HepG2 (cell line): ENCODE results near the gene LAMTOR2. TPM values are rescaled to one million over a fixed set of nuclear protein-coding genes. Genes with fewer than 3 reads are reported as not detected.

Experiments used
- ARID2 ChIP-seq: sonication (generic); formaldehyde crosslinking; IDR thresholded peaks from 2 replicates; pipeline ENCODE4 v1.8.1; 2022; ENCODE audit warnings: mild to moderate bottlenecking, missing genetic modification reagents, borderline replicate concordance
- ERF ChIP-seq: IDR thresholded peaks from 2 replicates; pipeline ENCODE4 v1.6.1; 2018; ENCODE audit warnings: missing biosample characterization, missing genetic modification reagents
- FIP1L1 ChIP-seq: fragments of 200-400 bp; formaldehyde crosslinking; IDR thresholded peaks from 2 replicates; pipeline ENCODE4 v1.6.1; 2018; ENCODE audit warnings: low read depth, mild to moderate bottlenecking, low read length, moderate library complexity, borderline replicate concordance; ENCODE audit not compliant: insufficient read depth
- HOXA9 ChIP-seq: sonication (generic); formaldehyde crosslinking; IDR thresholded peaks from 2 replicates; pipeline ENCODE4 v1.8.1; 2022; ENCODE audit warnings: missing genetic modification reagents, mild to moderate bottlenecking, moderate library complexity, borderline replicate concordance
- KLF6 ChIP-seq: IDR thresholded peaks from 2 replicates; pipeline ENCODE4 v1.8.0; 2016; ENCODE audit warnings: missing biosample characterization, missing genetic modification reagents
- NPAS2 ChIP-seq: sonication (generic); formaldehyde crosslinking; IDR thresholded peaks from 2 replicates; pipeline ENCODE4 v1.8.0; 2022; ENCODE audit warnings: mild to moderate bottlenecking, missing genetic modification reagents, borderline replicate concordance
- PHB2 ChIP-seq: fragments of 450-650 bp; IDR thresholded peaks from 2 replicates; pipeline ENCODE4 v1.6.1; 2018; ENCODE audit not compliant: partially characterized antibody
- ZNF382 ChIP-seq: sonication (generic); formaldehyde crosslinking; IDR thresholded peaks from 2 replicates; pipeline ENCODE4 v1.5.0; 2020; ENCODE audit warnings: missing genetic modification reagents, mild to moderate bottlenecking, borderline replicate concordance
- ZNF383 ChIP-seq: sonication (generic); formaldehyde crosslinking; IDR thresholded peaks from 2 replicates; pipeline ENCODE4 v1.4.0; 2020; ENCODE audit warnings: missing genetic modification reagents, mild to moderate bottlenecking, borderline replicate concordance
- ZNF616 ChIP-seq: sonication (generic); formaldehyde crosslinking; IDR thresholded peaks from 2 replicates; pipeline ENCODE4 v1.5.0; 2020; ENCODE audit warnings: low read depth, mild to moderate bottlenecking, missing genetic modification reagents
- ZNF678 ChIP-seq: sonication (generic); formaldehyde crosslinking; IDR thresholded peaks from 2 replicates; pipeline ENCODE4 v1.4.0; 2020; ENCODE audit warnings: mild to moderate bottlenecking, missing genetic modification reagents
- polyA plus RNA-seq, 8 experiments: library from polyadenylated mRNA; depleted of rRNA in 3 of 8; stranded (reverse) in 7 of 8; unstranded in 1 of 8; fragments of >200 nt; fragmentation: Illumina TruSeq in 4 of 8; extraction: Trizol in 4 of 8; gene quantifications; 2 replicates each; pipeline versions ENCODE4 v1.2.1 to v1.2.3, GENCODE V29; 2011 to 2016; ENCODE audit warnings: low read depth in 4 of 8, missing spikeins in 1 of 8, mixed read lengths in 1 of 8; ENCODE audit not compliant: insufficient read depth in 1 of 8
- total RNA-seq, 5 experiments: library from RNA; depleted of rRNA; stranded (reverse); fragments of >200 nt; fragmentation: Illumina TruSeq; extraction: Trizol; gene quantifications; 2 replicates each; pipeline ENCODE4 v1.2.3, GENCODE V29; 2016; ENCODE audit warnings: low read depth in 1 of 5
- TF ChIP-seq, protein P1 (sequence below): sonication (generic); formaldehyde crosslinking; IDR thresholded peaks from 2 replicates; pipeline ENCODE4 v1.5.1; 2020; ENCODE audit warnings: missing genetic modification reagents, mild to moderate bottlenecking, borderline replicate concordance
- TF ChIP-seq, protein P2 (sequence below): sonication (generic); formaldehyde crosslinking; IDR thresholded peaks from 2 replicates; pipeline ENCODE4 v1.8.1; 2023; ENCODE audit warnings: mild to moderate bottlenecking, inconsistent platforms, moderate library complexity, missing genetic modification reagents, borderline replicate concordance
- TF ChIP-seq, protein P3 (sequence below): sonication (generic); formaldehyde crosslinking; IDR thresholded peaks from 2 replicates; pipeline ENCODE4 v1.4.0; 2020; ENCODE audit warnings: missing genetic modification reagents
- TF ChIP-seq, protein P4 (sequence below): fragments of 450-650 bp; IDR thresholded peaks from 2 replicates; pipeline ENCODE4 v1.6.1; 2017; ENCODE audit warnings: mild to moderate bottlenecking
- TF ChIP-seq, protein P5 (sequence below): IDR thresholded peaks from 2 replicates; pipeline ENCODE4 v1.6.1; 2016
- TF ChIP-seq, protein P6 (sequence below): sonication (generic); formaldehyde crosslinking; conservative IDR thresholded peaks from 2 replicates; pipeline ENCODE4 v1.8.0; 2022; ENCODE audit warnings: low read depth, missing genetic modification reagents

Gene LAMTOR2
- total and polyA plus RNA-seq, 2 of the 13 experiments (the other 11 are each of a cell fraction or from before 2014, with no cell fraction given), result 36.5 to 66.4 TPM

DNA sequence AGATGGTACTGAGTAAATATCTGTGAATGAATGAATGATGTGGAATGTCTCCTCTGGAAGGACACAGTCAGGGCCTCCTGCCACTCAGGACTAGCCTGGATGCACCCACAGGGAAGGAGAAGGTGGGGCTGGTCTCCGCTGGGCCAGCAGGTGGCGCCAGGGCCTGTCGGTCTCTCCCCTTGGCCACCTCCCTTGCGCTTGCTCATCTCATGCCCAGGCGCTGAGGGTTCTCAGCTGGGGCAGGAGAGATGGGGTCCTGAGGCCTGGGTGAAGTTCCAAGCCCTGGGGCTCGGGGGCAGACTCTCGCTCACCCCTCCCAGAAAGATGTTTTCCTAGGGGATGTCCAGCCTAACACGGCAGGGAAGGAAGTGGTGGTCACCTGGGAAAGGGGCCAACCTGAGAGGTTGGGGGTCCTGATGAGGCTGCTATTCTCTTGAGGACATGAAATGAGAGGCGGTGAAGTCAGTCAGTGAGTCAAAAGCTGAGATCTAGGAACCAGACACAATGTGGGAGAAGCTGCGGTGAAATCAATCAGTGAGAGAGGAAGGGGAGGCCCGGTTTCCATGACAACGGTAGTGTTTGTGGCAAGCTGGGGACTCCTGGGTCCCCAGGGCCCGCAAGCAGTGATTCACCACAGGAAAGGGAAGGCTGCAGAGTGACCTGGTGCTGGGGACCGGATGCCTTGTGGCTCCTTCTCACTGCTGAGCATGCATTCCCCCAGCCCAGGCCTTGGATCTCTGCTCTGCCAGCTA lies 42.2 kb downstream of the LAMTOR2 start (continued):
- TF ChIP-seq, protein P1, sequence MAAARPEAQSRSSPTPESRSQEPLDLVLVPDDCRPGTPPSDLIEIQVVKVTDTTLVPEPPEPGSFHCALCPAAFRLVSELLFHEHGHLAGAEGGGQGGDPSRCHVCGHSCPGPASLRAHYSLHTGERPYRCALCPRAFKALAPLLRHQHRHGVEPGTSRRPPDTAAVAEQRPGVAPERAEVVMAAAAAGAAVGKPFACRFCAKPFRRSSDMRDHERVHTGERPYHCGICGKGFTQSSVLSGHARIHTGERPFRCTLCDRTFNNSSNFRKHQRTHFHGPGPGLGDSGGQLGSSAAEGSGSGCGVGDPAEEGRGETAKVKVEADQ (CRISPR knock-in tag), result no peak
- TF ChIP-seq ZNF382, result no peak
- no peak; the same call in 1 of the 2 replicates for TF ChIP-seq KLF6
- TF ChIP-seq, protein P2, sequence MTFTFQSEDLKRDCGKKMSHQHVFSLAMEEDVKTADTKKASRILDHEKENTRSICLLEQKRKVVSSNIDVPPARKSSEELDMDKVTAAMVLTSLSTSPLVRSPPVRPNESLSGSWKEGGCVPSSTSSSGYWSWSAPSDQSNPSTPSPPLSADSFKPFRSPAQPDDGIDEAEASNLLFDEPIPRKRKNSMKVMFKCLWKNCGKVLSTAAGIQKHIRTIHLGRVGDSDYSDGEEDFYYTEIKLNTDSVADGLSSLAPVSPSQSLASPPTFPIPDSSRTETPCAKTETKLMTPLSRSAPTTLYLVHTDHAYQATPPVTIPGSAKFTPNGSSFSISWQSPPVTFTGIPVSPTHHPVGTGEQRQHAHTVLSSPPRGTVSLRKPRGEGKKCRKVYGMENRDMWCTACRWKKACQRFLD, result no peak
- TF ChIP-seq, protein P3, sequence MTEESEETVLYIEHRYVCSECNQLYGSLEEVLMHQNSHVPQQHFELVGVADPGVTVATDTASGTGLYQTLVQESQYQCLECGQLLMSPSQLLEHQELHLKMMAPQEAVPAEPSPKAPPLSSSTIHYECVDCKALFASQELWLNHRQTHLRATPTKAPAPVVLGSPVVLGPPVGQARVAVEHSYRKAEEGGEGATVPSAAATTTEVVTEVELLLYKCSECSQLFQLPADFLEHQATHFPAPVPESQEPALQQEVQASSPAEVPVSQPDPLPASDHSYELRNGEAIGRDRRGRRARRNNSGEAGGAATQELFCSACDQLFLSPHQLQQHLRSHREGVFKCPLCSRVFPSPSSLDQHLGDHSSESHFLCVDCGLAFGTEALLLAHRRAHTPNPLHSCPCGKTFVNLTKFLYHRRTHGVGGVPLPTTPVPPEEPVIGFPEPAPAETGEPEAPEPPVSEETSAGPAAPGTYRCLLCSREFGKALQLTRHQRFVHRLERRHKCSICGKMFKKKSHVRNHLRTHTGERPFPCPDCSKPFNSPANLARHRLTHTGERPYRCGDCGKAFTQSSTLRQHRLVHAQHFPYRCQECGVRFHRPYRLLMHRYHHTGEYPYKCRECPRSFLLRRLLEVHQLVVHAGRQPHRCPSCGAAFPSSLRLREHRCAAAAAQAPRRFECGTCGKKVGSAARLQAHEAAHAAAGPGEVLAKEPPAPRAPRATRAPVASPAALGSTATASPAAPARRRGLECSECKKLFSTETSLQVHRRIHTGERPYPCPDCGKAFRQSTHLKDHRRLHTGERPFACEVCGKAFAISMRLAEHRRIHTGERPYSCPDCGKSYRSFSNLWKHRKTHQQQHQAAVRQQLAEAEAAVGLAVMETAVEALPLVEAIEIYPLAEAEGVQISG, result peak; percentile 49; the same call in 1 of the 2 replicates
- TF ChIP-seq, protein P4, sequence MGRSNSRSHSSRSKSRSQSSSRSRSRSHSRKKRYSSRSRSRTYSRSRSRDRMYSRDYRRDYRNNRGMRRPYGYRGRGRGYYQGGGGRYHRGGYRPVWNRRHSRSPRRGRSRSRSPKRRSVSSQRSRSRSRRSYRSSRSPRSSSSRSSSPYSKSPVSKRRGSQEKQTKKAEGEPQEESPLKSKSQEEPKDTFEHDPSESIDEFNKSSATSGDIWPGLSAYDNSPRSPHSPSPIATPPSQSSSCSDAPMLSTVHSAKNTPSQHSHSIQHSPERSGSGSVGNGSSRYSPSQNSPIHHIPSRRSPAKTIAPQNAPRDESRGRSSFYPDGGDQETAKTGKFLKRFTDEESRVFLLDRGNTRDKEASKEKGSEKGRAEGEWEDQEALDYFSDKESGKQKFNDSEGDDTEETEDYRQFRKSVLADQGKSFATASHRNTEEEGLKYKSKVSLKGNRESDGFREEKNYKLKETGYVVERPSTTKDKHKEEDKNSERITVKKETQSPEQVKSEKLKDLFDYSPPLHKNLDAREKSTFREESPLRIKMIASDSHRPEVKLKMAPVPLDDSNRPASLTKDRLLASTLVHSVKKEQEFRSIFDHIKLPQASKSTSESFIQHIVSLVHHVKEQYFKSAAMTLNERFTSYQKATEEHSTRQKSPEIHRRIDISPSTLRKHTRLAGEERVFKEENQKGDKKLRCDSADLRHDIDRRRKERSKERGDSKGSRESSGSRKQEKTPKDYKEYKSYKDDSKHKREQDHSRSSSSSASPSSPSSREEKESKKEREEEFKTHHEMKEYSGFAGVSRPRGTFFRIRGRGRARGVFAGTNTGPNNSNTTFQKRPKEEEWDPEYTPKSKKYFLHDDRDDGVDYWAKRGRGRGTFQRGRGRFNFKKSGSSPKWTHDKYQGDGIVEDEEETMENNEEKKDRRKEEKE, result no peak
- TF ChIP-seq ARID2 (CRISPR knock-in tag), result no peak
- no peak for TF ChIP-seq NPAS2 (CRISPR knock-in tag)
- TF ChIP-seq ZNF616 (CRISPR knock-in tag), result no peak
- TF ChIP-seq ZNF383 (CRISPR knock-in tag), result no peak
- no peak for TF ChIP-seq HOXA9 (CRISPR knock-in tag)
- no peak for TF ChIP-seq FIP1L1
- TF ChIP-seq, protein P5, sequence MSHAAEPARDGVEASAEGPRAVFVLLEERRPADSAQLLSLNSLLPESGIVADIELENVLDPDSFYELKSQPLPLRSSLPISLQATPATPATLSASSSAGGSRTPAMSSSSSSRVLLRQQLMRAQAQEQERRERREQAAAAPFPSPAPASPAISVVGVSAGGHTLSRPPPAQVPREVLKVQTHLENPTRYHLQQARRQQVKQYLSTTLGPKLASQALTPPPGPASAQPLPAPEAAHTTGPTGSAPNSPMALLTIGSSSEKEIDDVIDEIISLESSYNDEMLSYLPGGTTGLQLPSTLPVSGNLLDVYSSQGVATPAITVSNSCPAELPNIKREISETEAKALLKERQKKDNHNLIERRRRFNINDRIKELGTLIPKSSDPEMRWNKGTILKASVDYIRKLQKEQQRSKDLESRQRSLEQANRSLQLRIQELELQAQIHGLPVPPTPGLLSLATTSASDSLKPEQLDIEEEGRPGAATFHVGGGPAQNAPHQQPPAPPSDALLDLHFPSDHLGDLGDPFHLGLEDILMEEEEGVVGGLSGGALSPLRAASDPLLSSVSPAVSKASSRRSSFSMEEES, result 0 out of 2 replicates have a peak, but pooled peaks have one; percentile 28
- TF ChIP-seq PHB2, result no peak
- TF ChIP-seq ERF (CRISPR knock-in tag), result peak; percentile 91; the same call in 1 of the 2 replicates
- TF ChIP-seq, protein P6, sequence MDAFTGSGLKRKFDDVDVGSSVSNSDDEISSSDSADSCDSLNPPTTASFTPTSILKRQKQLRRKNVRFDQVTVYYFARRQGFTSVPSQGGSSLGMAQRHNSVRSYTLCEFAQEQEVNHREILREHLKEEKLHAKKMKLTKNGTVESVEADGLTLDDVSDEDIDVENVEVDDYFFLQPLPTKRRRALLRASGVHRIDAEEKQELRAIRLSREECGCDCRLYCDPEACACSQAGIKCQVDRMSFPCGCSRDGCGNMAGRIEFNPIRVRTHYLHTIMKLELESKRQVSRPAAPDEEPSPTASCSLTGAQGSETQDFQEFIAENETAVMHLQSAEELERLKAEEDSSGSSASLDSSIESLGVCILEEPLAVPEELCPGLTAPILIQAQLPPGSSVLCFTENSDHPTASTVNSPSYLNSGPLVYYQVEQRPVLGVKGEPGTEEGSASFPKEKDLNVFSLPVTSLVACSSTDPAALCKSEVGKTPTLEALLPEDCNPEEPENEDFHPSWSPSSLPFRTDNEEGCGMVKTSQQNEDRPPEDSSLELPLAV (CRISPR knock-in tag), result no peak
- no peak for TF ChIP-seq ZNF678
